Measurements from ENCODE around the gene ENTPD8. TPM values are rescaled to one million over a fixed set of nuclear protein-coding genes. Genes with fewer than 3 reads are reported as not detected.

The ENTPD8 gene
- polyA plus RNA-seq, 3 donors: not detected

GRCh38 chr9:137478962-137479861 is 38.1 kb upstream of the ENTPD8 start:
- Histone ChIP-seq H3K9me3 (replicated peaks in 1 of 2; ENCODE audit: control insufficient read depth in 1 of 2, insufficient read depth in 1 of 2, low read length in 2 of 2) (peaks cover 20 to 24% of the 10 kb centered on the region in 2 donors), H2AFZ (ENCODE audit: insufficient read depth, low read depth, low read length, poor library complexity, severe bottlenecking) (no peak overlapping the region), H3K4me2 (replicated peaks; ENCODE audit: extremely low read depth, low read length, poor library complexity, severe bottlenecking) (no peak overlapping the region), H3K36me3 (replicated peaks in 1 of 2; ENCODE audit: control insufficient read depth in 1 of 2, insufficient read depth in 2 of 2, low read length in 2 of 2) (no peaks in the 10 kb centered on the region), H3K4me3 (replicated peaks in 1 of 3; ENCODE audit: low read depth in 2 of 3, low read length in 3 of 3) (no peak overlapping the region), H3K79me2 (ENCODE audit: insufficient read depth, low read length) (no peaks in the 10 kb centered on the region), H3K27ac (ENCODE audit: low read depth in 1 of 2, low read length in 2 of 2) (no peak overlapping the region), H3K27me3 (ENCODE audit: control insufficient read depth in 2 of 2, insufficient read depth in 2 of 2, low read length in 2 of 2) (no peaks in the 10 kb centered on the region), H3K9ac (ENCODE audit: insufficient read depth, low read length, poor library complexity, severe bottlenecking) (no peak overlapping the region), H3K4me1 (ENCODE audit: control insufficient read depth in 1 of 2, insufficient read depth in 2 of 2, low read length in 2 of 2) (peaks cover 11 to 14% of the 10 kb centered on the region in 2 donors), H4K20me1 (ENCODE audit: insufficient read depth, low read length) (no peaks in the 10 kb centered on the region)
- TF ChIP-seq CTCF (IDR thresholded peaks at IDR 0.05): no peak
- Mint-ChIP-seq H3K9me3 (peaks cover 12 to 29% (median 23%) of the 10 kb centered on the region in 7 donors), H3K4me3 (no peak overlapping the region), H3K36me3 (no peaks in the 10 kb centered on the region), H3K4me1 (peaks cover 14% of the 10 kb centered on the region), H3K27ac (peak overlapping the region in 1 of 7 donors; percentile 69), H3K27me3 (ENCODE audit: low read depth in 3 of 3) (peaks cover 2 to 4% (median 3%) of the 10 kb centered on the region in 3 donors)
- WGBS (ENCODE audit: insufficient coverage): 92% methylated on average over 33 of the region's 36 CpGs
- no peak for DNase-seq
- intact Hi-C loops (cut with micrococcal nuclease): no loop called here

GRCh38 chr9:137478613-137478961 is 37.4 kb upstream of the ENTPD8 start:
- Histone ChIP-seq H3K9me3 (replicated peaks in 1 of 2; ENCODE audit: control insufficient read depth in 1 of 2, insufficient read depth in 1 of 2, low read length in 2 of 2) (peaks cover 23 to 30% of the 10 kb centered on the region in 2 donors), H3K4me3 (replicated peaks in 1 of 3; ENCODE audit: low read depth in 2 of 3, low read length in 3 of 3) (no peak overlapping the region), H3K79me2 (ENCODE audit: insufficient read depth, low read length) (no peaks in the 10 kb centered on the region), H3K36me3 (replicated peaks in 1 of 2; ENCODE audit: control insufficient read depth in 1 of 2, insufficient read depth in 2 of 2, low read length in 2 of 2) (no peaks in the 10 kb centered on the region), H2AFZ (ENCODE audit: insufficient read depth, low read depth, low read length, poor library complexity, severe bottlenecking) (no peak overlapping the region), H3K9ac (ENCODE audit: insufficient read depth, low read length, poor library complexity, severe bottlenecking) (no peak overlapping the region), H4K20me1 (ENCODE audit: insufficient read depth, low read length) (no peaks in the 10 kb centered on the region), H3K27me3 (ENCODE audit: control insufficient read depth in 2 of 2, insufficient read depth in 2 of 2, low read length in 2 of 2) (no peaks in the 10 kb centered on the region), H3K4me2 (replicated peaks; ENCODE audit: extremely low read depth, low read length, poor library complexity, severe bottlenecking) (no peak overlapping the region), H3K27ac (ENCODE audit: low read depth in 1 of 2, low read length in 2 of 2) (no peak overlapping the region), H3K4me1 (ENCODE audit: control insufficient read depth in 1 of 2, insufficient read depth in 2 of 2, low read length in 2 of 2) (peaks cover 11 to 14% of the 10 kb centered on the region in 2 donors)
- intact Hi-C loops (cut with micrococcal nuclease): no loop called here
- Mint-ChIP-seq H3K36me3 (no peaks in the 10 kb centered on the region), H3K4me3 (no peak overlapping the region), H3K27ac (no peak overlapping the region), H3K4me1 (peaks cover 14% of the 10 kb centered on the region), H3K27me3 (ENCODE audit: low read depth in 3 of 3) (peaks cover 4 to 7% (median 4%) of the 10 kb centered on the region in 3 donors), H3K9me3 (peaks cover 17 to 35% (median 28%) of the 10 kb centered on the region in 7 donors)
- TF ChIP-seq CTCF (IDR thresholded peaks at IDR 0.05): no peak
- WGBS (ENCODE audit: insufficient coverage): 93% methylated on average over 11 of the region's 11 CpGs
- DNase-seq: no peak

Measured in CD14-positive monocyte (primary cell).